NCI-H82 (cell line): Measurements from ENCODE around the gene FAM222A.
"Not testable (repeated sequence)": the region's sequence is repeated elsewhere in the genome, so short reads cannot be mapped to it uniquely, and the experiment has no call there.

Experiments used
- DNase-seq: peaks from one replicate; lab custom pipeline; 2025; lab: John Stamatoyannopoulos, UW

FAM222A gene

GRCh38 chr12:109693653-109694600 lies 19.7 kb upstream of the FAM222A start:
- peak; percentile 83 for DNase-seq

DNA sequence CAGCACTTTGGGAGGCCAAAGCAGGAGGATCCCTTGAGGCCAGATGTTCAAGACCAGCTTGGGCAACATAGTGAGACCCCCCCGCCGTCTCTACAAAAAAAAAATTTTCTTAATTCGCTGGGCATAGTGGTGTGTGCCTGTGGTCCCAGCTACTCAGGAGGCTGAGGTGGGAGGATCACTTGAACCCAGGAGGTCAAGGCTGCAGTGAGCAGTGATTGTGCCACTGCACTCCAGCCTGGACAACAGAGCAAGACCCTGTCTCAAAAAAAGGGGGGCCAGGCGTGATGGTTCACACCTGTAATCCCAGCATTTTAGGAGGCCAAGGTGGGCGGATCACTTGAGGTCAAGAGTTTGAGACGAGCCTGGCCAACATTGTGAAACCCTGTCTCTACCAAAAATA lies 19.0 kb upstream of the FAM222A start:
- DNase-seq = not testable (repeated sequence)

GRCh38 chr12:109695416-109695815 lies 18.2 kb upstream of the FAM222A start:
- no peak for DNase-seq

DNA sequence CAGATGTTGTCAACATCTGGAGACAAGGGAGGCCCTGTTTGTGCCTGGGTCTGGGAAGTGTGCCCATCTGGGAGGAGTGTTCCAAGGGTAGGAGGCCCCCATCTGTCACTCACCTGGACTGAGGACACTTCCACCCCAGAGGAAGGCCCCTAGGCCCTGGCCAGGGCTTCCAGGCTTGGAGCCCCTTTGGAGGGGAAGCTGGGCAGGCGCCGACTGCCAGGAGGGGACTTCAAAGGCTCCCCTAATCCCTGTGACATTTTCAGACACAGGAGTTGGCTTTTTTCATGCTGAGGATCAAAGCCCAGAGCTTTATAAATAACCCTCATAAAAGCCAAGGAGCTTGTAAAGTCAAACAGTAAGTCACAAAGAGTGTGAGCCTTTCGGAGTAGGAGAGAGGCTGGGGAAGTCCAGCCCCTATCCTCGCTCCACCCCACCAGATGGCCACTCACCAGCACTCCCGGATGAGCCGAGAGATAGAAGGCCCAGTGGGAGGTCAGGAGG lies 17.6 kb upstream of the FAM222A start:
- DNase-seq = peak; percentile 81

DNA sequence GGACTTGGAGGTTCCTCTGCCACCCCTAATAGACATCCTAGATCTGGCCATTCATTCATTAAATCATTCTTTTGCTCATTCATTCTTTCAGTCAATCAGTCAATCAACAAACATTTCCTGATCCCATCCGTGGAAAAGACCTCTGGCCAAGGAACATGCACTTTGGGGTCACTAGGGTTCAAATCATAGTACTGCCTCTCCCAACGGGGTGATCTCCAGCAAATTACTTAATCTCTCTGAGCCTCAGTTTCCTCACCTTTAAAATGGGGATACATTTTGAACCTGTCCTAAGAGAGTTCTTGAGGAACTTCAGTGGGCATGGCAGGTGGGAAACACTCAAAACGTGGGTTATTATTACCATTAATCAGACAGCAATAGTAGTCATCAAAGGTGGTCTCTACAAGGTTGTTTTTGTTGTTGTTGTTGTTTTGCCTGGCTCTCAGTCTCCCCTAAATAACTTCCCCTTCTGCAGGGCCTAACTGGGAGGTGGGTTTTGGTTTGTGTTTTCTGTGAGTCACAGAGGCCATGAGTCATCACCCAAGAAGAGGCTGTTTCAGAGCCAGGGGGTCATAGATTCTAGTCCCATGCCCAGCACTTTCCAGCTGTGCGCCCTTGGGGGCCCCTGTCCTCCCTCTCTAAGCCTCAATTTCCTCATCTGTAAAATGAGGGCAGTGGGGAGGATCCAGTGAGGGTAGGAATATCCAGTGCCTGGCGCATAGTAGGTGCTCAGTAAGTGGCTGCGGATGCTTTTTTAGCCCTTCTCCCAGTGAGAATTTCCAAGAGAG lies 16.9 kb upstream of the FAM222A start:
- DNase-seq = no peak

- no peak for DNase-seq
These were observed 16.4 kb upstream of the FAM222A start for GRCh38 chr12:109697270-109697553.

DNA sequence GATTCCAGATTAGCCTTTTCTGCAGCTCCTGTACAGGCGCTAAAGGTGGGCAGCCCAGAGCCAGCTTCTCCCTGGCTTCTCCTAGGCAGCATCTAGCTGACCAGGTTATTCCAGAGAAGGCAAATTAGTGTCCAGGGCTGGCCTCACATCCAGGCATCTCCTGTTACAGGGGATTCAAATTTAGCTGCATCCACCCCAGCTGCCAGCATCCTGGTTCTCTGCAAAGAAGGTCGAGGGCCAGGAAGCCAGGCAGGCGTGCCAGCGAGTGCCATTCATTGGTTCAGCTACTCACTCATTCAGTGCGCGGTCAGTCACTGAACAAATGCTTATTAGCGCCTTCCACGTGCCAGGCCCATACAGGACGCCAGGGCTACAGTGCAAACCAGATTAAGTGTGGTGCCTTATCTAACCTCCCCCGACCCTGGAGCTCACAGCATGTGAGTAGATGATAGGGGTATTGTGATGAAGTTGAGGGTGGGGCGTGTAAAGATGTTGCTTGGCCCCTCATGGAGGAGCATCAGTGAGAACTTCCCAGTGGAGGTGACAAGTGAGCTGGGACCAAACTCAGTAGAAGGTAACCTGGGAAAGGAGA lies 15.7 kb upstream of the FAM222A start:
- DNase-seq = peak; percentile 79

DNA sequence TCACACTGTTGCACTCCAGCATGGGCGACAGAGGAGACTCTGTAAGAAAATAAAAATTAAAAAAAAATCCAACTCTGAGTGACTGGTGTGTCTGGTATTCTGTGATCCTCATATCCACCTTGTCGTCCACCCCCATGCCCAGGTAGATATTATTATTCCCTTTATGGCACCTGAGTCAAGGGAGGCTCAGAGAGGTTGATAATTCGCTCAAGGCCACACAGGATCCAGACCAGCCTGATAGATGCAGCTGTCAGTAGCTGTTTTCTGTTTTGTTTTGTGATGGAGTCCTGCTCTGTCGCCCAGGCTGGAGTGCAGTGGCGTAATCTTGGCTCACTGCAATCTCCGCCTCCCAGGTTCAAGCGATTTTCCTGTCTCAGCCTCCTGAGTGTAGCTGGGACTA lies 14.8 kb upstream of the FAM222A start:
- no peak for DNase-seq

- DNase-seq = peak; percentile 58
These were observed 12.6 kb upstream of the FAM222A start for GRCh38 chr12:109701064-109701463.

DNA sequence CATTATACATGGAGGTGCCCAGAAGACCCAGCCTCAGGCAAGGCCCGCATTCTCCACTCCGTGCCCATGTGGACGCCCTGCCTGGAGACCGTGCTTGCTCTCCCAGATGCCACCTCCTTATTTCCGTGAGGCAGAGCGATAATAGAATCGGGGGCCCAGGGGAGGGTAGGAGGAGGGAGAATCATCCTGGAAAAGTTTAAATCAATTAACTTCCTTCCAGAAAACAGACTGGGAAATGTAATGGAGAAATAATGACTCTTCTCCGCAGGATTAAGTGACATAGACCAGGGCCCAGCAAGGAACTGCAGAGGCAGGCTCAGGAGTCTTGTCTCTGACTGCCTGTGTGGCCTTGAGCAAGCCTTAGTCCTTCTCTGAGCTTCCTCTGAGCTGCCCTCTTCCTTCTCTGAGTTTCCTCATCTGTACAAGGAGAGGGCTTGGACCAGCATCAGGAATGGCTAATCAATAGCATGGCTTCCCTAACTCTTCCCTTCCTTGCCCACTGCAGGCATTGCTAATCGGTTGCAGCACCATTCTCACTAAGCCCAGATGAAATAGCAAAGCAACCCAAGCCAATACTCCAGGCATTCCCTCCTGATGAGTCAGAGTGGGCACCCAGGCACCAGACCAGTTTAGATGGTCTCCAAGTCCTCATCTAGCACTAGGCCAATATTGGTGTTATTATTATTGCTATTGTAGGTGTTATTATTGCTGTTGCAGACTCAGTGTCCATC lies 11.3 kb upstream of the FAM222A start:
- no peak for DNase-seq

DNA sequence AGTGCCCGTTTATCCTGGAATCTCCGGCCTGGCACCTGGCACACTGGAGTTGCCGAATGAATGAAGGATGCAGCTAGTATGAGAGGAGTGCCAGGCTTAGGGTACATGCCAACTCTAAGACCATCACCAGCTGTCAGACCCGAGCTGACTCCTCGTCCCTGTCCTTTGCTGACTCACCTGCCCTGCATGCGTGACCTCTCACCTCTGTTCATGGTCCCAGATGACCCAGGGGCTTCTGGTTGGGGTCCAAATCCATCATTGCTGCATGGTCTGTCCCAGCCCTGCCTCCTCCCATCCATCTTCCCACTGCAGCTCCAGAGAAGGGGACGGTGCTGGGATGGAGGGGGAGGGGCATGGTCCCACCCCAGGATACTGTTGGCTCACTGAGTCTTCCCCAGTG lies 9.9 kb upstream of the FAM222A start:
- DNase-seq = no peak

- DNase-seq = no peak
These were observed 9.1 kb upstream of the FAM222A start for GRCh38 chr12:109704371-109705098.

DNA sequence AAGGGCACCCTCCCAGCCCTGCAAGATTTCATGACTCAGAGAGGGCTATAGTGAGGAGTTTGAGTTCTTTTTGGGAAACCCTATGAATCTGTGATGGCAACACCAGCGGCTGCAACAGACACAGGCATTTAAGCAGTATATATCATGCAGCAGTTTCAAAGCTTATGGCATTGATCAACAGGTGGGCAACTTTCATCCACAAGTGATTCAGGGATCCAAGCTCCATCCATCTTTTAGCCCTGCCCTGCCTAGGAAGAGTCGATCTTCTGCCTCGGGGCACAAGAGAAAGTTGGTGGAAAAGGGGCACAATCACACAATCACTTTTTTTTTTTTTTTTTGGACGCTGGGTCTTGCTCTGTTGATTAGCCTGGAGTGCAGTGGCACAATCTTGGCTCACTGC lies 8.3 kb upstream of the FAM222A start:
- no peak for DNase-seq

- no peak for DNase-seq
These were observed 7.3 kb upstream of the FAM222A start for GRCh38 chr12:109706398-109706746.

- DNase-seq = peak; percentile 95
These were observed 6.7 kb upstream of the FAM222A start for GRCh38 chr12:109706747-109707469.

- DNase-seq = no peak
These were observed 6.2 kb upstream of the FAM222A start for GRCh38 chr12:109707470-109707821.

- no peak for DNase-seq
These were observed 4.7 kb upstream of the FAM222A start for GRCh38 chr12:109708939-109709338.

- DNase-seq = no peak
These were observed 4.1 kb upstream of the FAM222A start for GRCh38 chr12:109709401-109709991.

DNA sequence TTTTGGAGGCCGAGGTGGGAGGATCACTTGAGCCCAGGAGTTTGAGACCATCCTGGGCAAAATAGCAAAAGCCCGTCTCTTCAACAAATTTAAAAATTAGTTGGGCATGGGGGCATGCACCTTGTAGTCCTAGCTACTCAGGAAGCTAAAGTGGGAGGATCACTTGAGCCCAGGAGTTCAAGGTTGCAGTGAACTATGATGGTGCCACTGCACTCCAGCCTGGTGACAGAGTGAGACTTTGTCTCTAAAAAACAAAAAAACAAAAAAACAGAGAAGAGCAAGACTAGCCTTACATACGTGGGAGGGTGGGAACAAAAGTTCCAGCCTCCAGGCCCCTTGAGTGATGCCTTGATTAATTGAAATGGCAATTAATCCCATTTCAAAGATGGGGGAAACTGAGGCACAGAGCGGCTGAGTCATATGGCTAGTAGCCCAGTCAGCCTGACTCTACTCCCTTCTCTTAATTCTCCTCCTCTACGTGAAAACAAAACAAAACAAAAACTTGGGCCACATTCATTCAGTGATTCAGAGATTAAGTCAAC lies 3.3 kb upstream of the FAM222A start:
- no peak for DNase-seq
